Myometrial cell (primary cell): ENCODE measurements around the gene ZSCAN5A. TPM values are rescaled to one million over a fixed set of nuclear protein-coding genes. Genes with fewer than 3 reads are reported as not detected.

Source experiments
- total RNA-seq: library from RNA; depleted of rRNA; stranded (reverse); fragments of >200 nt; gene quantifications from 2 replicates; pipeline ENCODE4 v1.2.3, GENCODE V29; 2015

ZSCAN5A gene
- 1.7 and 9.0 TPM in 2 replicates for total RNA-seq

DNA sequence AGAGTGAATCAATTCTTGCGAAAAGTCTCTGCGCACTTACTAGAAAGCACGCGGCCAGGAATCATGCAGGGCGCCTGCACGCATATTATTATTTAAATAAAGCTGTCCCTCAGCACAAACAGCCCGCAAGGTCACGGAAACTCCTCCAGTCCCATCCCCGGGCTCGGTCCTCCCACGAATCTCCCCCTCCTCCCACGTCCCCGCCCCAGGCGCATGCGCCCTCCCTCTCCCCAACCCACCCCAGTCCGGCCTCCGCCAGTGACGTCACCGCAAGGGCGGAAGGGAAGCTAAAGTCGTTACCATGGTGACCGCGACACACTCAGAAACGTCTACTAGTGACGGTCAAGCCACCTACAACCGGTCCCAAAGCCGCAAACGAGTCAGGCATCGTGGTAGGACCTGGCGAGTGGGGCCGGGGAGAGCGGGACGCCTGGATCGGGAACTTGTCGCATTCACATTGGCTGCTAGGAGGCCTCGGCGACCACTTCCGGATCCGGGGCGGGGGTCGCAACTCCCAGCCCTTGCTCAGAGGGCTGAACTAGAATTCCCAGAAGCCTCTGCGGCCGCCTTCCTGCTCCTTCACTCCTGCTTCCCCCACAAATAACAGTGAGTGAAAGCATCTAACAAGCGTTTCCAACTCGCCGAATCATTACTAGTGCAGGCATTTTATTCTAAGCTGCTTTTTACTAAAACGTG lies at the start of gene ZSCAN5A:
TSS of gene ZSCAN5A (minus strand) at position 459 of the 696 bp plus-strand sequence. CDS start 89,793 bp downstream, outside the sequence.

GRCh38 chr19:56272161-56272798 lies 42.4 kb downstream of the ZSCAN5A start, which contains the start of gene EDDM13:
Gene EDDM13, plus strand, starts transcription at chr19:56272748. Its CDS starts 87 bp downstream, at chr19:56272835.

GRCh38 chr19:56201973-56202372 lies 112.7 kb downstream of the ZSCAN5A start, which contains the start of gene ZSCAN5C:
Gene ZSCAN5C, plus strand, starts transcription at chr19:56202273. Its CDS starts 3,641 bp downstream, at chr19:56205914.

GRCh38 chr19:56197646-56198045 lies 117.0 kb downstream of the ZSCAN5A start, which contains the start of gene ZSCAN5B:
Gene ZSCAN5B, minus strand, starts transcription at chr19:56197783. Its CDS starts 4,731 bp downstream, at chr19:56193052.

DNA sequence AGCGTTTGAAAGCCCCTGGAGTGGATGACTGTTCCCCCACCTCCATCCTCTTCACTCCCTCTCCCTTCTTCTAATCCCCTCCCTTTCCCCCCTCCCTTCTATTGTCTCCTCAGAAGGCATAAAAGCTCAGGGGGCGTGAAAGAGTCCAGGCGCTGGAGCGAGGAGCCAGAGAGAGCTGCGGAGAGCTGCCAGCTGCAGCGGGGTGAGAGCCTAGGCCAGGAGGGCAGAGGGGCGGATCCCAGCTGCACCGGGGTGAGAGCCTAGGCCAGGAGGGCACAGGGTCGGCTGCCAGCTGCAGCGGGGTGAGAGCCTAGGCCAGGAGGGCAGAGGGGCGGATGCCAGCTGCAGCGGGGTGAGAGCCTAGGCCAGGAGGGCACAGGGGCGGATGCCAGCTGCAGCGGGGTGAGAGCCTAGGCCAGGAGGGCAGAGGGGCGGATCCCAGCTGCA lies 138.8 kb downstream of the ZSCAN5A start, which contains the start of gene GALP:
TSS of gene GALP (plus strand) at position 148 of the 447 bp plus-strand sequence. CDS start 1,101 bp downstream, outside the sequence.

Other genes starting within 250 kb of the ZSCAN5A start
- 12.8 and 18.7 TPM in 2 replicates for gene ZNF787, start 193.5 kb downstream of the ZSCAN5A start, total RNA-seq
- gene ZNF444, start 173.6 kb downstream of the ZSCAN5A start, total RNA-seq: 14.4 and 21.4 TPM in 2 replicates
- not detected in 2 replicates for gene GALP, start 138.8 kb downstream of the ZSCAN5A start, total RNA-seq
- 0.18 TPM in 1 of 2 replicates, not detected in the other for gene ZSCAN5B, start 117.1 kb downstream of the ZSCAN5A start, total RNA-seq
- not detected in 2 replicates for gene ZSCAN5C, start 112.6 kb downstream of the ZSCAN5A start, total RNA-seq
- not detected in 2 replicates for gene EDDM13, start 42.1 kb downstream of the ZSCAN5A start, total RNA-seq
- gene ZNF582, start 78.7 kb upstream of the ZSCAN5A start, total RNA-seq: 0.35 and 0.58 TPM in 2 replicates
- 0.86 and 1.8 TPM in 2 replicates for gene ZNF583, start 89.5 kb upstream of the ZSCAN5A start, total RNA-seq
- 0.71 and 0.86 TPM in 2 replicates for gene ZNF667, start 162.5 kb upstream of the ZSCAN5A start, total RNA-seq
- 0.71 and 1.2 TPM in 2 replicates for gene ZNF471, start 193.0 kb upstream of the ZSCAN5A start, total RNA-seq
- 2.9 and 8.0 TPM in 2 replicates for gene ZFP28, start 224.1 kb upstream of the ZSCAN5A start, total RNA-seq